ENCODE results near the gene SLC13A4.

DNA sequence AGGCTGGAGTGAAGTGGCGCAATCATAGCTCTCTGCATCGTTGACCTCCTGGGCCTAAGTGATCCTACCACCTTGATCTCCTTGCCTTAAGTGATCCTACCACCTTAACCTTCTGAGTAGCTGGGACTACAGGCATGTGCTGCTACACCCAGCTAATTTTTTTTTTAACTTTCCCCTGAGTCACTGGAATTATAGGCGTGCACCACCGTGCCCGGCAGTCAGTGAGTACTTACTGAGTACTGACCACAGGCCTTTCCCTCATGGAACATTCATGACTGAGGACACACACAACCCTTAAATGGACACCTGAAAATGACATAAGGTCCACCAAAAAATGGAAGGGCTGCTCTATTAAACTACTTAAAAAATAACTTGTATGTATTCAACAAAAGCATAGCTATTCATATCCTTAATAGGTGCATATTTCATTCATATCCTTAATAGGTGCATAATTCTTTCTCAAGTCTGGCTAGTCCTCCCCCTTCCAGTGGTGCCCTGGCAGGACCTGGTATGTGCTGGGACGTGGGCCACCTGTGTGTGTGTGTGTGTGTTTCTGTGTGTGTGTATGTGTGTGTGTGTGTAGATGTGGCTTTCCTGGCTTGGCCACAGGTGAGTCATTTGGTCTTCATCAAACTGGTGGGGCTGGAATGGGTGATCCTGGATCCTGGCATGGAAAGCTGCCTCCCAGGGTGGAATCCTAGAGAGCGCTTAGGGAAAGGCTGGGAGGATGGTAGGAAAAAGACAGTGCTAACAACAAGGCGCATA is 17.1 kb upstream of the SLC13A4 start:
- TF ChIP-seq, protein P1, sequence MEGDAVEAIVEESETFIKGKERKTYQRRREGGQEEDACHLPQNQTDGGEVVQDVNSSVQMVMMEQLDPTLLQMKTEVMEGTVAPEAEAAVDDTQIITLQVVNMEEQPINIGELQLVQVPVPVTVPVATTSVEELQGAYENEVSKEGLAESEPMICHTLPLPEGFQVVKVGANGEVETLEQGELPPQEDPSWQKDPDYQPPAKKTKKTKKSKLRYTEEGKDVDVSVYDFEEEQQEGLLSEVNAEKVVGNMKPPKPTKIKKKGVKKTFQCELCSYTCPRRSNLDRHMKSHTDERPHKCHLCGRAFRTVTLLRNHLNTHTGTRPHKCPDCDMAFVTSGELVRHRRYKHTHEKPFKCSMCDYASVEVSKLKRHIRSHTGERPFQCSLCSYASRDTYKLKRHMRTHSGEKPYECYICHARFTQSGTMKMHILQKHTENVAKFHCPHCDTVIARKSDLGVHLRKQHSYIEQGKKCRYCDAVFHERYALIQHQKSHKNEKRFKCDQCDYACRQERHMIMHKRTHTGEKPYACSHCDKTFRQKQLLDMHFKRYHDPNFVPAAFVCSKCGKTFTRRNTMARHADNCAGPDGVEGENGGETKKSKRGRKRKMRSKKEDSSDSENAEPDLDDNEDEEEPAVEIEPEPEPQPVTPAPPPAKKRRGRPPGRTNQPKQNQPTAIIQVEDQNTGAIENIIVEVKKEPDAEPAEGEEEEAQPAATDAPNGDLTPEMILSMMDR (IDR thresholded peaks at IDR 0.05; ENCODE audit: poor library complexity, severe bottlenecking) = no peak
- TF ChIP-seq EP300 (conservative IDR thresholded peaks at IDR 0.05; ENCODE audit: poor library complexity, severe bottlenecking) (no peak), SMC3 (conservative IDR thresholded peaks at IDR 0.05; ENCODE audit: poor library complexity) (no peak), POLR2AphosphoS5 (IDR thresholded peaks at IDR 0.05) (no peak)
- TF ChIP-seq, protein P2, sequence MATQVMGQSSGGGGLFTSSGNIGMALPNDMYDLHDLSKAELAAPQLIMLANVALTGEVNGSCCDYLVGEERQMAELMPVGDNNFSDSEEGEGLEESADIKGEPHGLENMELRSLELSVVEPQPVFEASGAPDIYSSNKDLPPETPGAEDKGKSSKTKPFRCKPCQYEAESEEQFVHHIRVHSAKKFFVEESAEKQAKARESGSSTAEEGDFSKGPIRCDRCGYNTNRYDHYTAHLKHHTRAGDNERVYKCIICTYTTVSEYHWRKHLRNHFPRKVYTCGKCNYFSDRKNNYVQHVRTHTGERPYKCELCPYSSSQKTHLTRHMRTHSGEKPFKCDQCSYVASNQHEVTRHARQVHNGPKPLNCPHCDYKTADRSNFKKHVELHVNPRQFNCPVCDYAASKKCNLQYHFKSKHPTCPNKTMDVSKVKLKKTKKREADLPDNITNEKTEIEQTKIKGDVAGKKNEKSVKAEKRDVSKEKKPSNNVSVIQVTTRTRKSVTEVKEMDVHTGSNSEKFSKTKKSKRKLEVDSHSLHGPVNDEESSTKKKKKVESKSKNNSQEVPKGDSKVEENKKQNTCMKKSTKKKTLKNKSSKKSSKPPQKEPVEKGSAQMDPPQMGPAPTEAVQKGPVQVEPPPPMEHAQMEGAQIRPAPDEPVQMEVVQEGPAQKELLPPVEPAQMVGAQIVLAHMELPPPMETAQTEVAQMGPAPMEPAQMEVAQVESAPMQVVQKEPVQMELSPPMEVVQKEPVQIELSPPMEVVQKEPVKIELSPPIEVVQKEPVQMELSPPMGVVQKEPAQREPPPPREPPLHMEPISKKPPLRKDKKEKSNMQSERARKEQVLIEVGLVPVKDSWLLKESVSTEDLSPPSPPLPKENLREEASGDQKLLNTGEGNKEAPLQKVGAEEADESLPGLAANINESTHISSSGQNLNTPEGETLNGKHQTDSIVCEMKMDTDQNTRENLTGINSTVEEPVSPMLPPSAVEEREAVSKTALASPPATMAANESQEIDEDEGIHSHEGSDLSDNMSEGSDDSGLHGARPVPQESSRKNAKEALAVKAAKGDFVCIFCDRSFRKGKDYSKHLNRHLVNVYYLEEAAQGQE (IDR thresholded peaks at IDR 0.05; ENCODE audit: borderline replicate concordance) = no peak

All from neural cell (in vitro differentiated cells).